Mammary microvascular endothelial cell (primary cell): ENCODE results near the gene INPPL1. TPM values are rescaled to one million over a fixed set of nuclear protein-coding genes. Genes with fewer than 3 reads are reported as not detected.

ENCODE experiments used
- total RNA-seq: library from RNA; depleted of rRNA; stranded (reverse); fragments of >200 nt; gene quantifications from 2 replicates; pipeline ENCODE4 v1.2.3, GENCODE V29; 2015

INPPL1 gene, protein sequence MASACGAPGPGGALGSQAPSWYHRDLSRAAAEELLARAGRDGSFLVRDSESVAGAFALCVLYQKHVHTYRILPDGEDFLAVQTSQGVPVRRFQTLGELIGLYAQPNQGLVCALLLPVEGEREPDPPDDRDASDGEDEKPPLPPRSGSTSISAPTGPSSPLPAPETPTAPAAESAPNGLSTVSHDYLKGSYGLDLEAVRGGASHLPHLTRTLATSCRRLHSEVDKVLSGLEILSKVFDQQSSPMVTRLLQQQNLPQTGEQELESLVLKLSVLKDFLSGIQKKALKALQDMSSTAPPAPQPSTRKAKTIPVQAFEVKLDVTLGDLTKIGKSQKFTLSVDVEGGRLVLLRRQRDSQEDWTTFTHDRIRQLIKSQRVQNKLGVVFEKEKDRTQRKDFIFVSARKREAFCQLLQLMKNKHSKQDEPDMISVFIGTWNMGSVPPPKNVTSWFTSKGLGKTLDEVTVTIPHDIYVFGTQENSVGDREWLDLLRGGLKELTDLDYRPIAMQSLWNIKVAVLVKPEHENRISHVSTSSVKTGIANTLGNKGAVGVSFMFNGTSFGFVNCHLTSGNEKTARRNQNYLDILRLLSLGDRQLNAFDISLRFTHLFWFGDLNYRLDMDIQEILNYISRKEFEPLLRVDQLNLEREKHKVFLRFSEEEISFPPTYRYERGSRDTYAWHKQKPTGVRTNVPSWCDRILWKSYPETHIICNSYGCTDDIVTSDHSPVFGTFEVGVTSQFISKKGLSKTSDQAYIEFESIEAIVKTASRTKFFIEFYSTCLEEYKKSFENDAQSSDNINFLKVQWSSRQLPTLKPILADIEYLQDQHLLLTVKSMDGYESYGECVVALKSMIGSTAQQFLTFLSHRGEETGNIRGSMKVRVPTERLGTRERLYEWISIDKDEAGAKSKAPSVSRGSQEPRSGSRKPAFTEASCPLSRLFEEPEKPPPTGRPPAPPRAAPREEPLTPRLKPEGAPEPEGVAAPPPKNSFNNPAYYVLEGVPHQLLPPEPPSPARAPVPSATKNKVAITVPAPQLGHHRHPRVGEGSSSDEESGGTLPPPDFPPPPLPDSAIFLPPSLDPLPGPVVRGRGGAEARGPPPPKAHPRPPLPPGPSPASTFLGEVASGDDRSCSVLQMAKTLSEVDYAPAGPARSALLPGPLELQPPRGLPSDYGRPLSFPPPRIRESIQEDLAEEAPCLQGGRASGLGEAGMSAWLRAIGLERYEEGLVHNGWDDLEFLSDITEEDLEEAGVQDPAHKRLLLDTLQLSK
- total RNA-seq: 41.3 and 42.8 TPM in 2 replicates

DNA sequence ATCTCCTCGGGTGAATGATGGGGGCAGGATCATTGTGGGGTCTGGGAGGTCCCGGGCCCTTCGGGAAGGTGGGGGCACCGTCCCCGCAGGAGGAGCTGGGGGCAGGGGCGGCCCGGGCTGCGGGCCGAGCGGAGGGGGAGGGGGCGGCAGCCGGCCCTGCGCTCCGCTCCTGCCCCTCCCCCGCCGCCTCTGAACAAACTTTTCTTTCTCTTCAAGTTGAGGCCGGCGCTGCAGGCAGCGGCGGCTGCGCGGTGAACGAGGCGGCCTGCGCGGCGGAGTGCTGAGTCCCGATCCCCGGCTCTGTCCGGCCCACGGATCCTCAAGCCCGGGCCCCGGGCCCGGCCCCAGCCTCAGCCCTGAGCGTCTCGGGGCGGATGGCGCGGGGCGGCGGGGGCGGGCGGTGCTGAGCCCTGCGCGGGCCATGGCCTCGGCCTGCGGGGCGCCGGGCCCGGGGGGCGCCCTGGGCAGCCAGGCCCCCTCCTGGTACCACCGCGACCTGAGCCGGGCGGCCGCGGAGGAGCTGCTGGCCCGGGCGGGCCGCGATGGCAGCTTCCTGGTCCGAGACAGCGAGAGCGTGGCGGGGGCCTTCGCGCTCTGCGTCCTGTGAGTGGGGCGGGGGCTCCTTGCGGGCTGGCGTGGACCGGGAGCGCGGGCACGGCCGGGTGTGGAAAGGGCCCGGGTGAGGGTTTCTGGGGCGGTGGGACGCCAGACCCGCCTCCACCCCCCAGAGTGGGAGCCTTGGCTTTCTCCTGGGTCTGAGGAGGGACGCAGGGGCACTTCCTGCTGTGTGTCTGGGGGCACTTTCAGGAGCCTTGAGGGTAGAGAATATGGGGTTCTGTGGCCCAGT, at the start of gene INPPL1:
TSS of gene INPPL1 (plus strand) at position 204 of the 847 bp plus-strand sequence. CDS start at position 422, 218 bp downstream.

DNA sequence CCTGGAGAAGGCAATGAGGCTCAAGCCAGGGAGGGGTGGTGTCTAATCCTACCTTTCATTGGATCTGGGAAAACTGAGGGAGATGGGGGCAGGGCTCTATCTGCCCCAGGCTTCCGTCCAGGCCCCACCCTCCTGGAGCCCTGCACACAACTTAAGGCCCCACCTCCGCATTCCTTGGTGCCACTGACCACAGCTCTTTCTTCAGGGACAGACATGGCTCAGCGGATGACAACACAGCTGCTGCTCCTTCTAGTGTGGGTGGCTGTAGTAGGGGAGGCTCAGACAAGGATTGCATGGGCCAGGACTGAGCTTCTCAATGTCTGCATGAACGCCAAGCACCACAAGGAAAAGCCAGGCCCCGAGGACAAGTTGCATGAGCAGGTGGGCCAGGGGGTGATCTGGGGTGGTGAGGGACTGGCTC, 32.6 kb upstream of the INPPL1 start, which contains the start of gene FOLR1:
TSS of gene FOLR1 (plus strand) at position 180 of the 421 bp plus-strand sequence. CDS start at position 214, 34 bp downstream.

DNA sequence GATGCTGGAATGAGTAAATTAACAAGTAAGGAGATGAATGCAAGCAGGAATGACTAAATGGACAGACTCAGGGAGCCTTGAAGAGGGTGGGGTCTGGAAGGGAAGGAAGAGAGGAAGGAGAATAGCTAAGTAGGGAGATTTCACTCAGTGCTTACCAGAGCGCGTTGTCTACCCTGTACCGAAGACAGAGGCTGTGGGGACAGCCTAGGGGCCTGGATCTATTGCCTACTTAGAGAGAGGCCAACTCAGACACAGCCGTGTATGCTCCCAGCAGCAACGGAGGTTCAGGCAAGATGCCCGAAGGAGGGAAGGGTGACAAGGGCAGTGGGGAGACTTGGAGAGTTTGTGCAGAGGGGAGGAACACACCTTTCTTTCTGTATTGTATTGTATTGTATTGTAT, 7.9 kb upstream of the INPPL1 start, which contains the start of gene FOLR2:
TSS of gene FOLR2 (plus strand) at position 157 of the 400 bp plus-strand sequence. CDS start 1,791 bp downstream, outside the sequence.

DNA sequence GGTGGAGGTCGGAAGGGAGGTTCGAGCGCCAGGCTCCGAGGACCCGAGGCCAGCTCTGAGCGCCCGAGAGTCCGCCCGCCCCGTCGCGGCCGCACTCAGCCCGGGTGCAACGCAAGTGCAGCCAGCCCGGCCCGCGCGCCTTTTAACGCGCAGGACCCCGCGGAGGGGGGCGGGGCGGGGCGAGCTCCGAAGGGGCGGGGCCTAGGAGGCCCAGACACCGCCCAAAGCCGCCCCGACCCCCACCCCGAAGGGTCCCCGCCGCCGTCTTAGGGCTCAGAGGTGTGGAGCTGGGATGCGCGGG, 19.4 kb downstream of the INPPL1 start, which contains the start of gene PHOX2A:
TSS of gene PHOX2A (minus strand) at position 117 of the 301 bp plus-strand sequence. CDS start 172 bp downstream, outside the sequence.

Other genes starting within 250 kb of the INPPL1 start
- 4.9 and 6.4 TPM in 2 replicates for gene IL18BP, start 225.9 kb upstream of the INPPL1 start, total RNA-seq
- gene NUMA1, start 144.2 kb upstream of the INPPL1 start, total RNA-seq: 102 and 108 TPM in 2 replicates
- gene LRRC51, start 143.9 kb upstream of the INPPL1 start, total RNA-seq: 1.2 and 2.6 TPM in 2 replicates
- 168 and 171 TPM in 2 replicates for gene LAMTOR1, start 121.5 kb upstream of the INPPL1 start, total RNA-seq
- not detected in 2 replicates for gene TOMT, start 118.8 kb upstream of the INPPL1 start, total RNA-seq
- gene ANAPC15, start 112.1 kb upstream of the INPPL1 start, total RNA-seq: 40.7 and 48.8 TPM in 2 replicates
- gene FOLR3, start 89.0 kb upstream of the INPPL1 start, total RNA-seq: not detected in 2 replicates
- not detected in 2 replicates for gene FOLR1, start 32.6 kb upstream of the INPPL1 start, total RNA-seq
- gene FOLR2, start 8.0 kb upstream of the INPPL1 start, total RNA-seq: not detected in 2 replicates
- gene PHOX2A, start 19.4 kb downstream of the INPPL1 start, total RNA-seq: not detected in 2 replicates
- gene CLPB, start 209.8 kb downstream of the INPPL1 start, total RNA-seq: 37.9 and 40.8 TPM in 2 replicates